NCI-H2196 (cell line): ENCODE results near the gene SUSD2.
"Not testable (repeated sequence)": the region's sequence is repeated elsewhere in the genome, so short reads cannot be mapped to it uniquely, and the experiment has no call there.

ENCODE experiments used
- DNase-seq: peaks from one replicate; lab custom pipeline; 2025; ENCODE audit not compliant: unreplicated experiment; lab: John Stamatoyannopoulos, UW

SUSD2 gene, protein sequence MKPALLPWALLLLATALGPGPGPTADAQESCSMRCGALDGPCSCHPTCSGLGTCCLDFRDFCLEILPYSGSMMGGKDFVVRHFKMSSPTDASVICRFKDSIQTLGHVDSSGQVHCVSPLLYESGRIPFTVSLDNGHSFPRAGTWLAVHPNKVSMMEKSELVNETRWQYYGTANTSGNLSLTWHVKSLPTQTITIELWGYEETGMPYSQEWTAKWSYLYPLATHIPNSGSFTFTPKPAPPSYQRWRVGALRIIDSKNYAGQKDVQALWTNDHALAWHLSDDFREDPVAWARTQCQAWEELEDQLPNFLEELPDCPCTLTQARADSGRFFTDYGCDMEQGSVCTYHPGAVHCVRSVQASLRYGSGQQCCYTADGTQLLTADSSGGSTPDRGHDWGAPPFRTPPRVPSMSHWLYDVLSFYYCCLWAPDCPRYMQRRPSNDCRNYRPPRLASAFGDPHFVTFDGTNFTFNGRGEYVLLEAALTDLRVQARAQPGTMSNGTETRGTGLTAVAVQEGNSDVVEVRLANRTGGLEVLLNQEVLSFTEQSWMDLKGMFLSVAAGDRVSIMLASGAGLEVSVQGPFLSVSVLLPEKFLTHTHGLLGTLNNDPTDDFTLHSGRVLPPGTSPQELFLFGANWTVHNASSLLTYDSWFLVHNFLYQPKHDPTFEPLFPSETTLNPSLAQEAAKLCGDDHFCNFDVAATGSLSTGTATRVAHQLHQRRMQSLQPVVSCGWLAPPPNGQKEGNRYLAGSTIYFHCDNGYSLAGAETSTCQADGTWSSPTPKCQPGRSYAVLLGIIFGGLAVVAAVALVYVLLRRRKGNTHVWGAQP

GRCh38 chr22:24181088-24181995 lies at the start of gene SUSD2:
SUSD2 (plus strand) TSS chr22:24181487; CDS start chr22:24181520, 33 bp downstream.
- DNase-seq: no peak

GRCh38 chr22:24133187-24133965 lies 47.9 kb upstream of the SUSD2 start:
- DNase-seq: no peak

- no peak for DNase-seq
Measured at GRCh38 chr22:24134090-24134846, 47.0 kb upstream of the SUSD2 start.

DNA sequence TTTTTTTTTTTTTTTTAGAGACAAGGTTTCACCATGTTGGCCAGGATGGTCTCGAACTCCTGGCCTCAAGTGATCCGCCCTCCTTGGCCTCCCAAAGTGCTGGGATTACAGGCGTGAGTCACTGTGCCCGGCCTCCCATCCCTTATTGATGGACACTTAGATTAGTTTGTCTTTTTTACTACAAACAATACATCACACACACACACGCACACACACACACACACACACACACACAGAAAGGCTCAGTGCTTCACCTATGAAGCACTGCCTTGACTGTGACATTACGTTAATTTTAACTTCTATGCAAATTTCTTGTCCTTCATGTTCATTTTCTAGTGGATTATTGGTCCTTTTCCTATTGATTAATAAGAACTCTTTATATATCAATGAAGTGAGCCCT lies 44.8 kb upstream of the SUSD2 start:
- DNase-seq: not testable (repeated sequence)

DNA sequence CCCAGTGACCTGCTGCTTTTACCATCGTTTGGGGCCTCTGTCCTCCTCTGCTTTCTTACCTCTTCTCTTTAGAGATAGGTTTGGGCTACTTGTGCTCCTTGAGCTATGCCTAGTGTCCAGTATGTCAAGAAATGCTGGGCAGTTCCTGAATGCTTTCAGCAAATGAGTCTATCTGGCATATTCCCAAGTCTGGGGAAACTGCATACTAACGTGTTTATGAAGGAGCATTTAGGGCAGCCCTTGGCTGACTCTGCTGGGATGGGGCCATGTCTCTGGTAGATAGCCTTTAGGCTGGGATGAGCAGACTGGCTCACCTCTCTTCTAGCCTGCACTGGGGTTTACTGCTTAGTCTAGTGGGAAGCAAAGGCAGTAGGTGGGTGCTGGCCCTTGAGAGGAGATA lies 43.7 kb upstream of the SUSD2 start:
- DNase-seq: no peak

- no peak for DNase-seq
Measured at GRCh38 chr22:24138649-24139420, 42.5 kb upstream of the SUSD2 start.

- DNase-seq: no peak
Measured at GRCh38 chr22:24140357-24140756, 40.9 kb upstream of the SUSD2 start.

DNA sequence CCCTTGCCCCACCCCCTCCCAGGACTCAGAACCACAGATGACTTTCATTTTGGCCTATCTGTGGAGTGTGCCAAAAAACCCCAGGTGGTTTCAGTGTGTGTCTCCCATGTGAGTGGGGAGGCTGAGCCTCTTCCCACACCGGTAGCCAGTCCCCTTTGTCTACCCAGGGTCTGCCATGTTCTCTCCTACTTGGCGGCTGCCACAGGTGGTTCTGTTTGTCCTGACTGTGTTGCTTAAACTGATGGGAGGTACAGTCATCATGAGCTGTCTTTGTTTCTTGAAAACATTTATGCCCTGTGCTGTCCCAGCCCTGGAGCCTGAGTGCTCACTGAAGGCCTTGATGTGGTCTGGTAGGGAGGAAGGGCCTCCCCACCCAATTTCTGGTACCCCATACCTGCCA lies 39.7 kb upstream of the SUSD2 start:
- no peak for DNase-seq

DNA sequence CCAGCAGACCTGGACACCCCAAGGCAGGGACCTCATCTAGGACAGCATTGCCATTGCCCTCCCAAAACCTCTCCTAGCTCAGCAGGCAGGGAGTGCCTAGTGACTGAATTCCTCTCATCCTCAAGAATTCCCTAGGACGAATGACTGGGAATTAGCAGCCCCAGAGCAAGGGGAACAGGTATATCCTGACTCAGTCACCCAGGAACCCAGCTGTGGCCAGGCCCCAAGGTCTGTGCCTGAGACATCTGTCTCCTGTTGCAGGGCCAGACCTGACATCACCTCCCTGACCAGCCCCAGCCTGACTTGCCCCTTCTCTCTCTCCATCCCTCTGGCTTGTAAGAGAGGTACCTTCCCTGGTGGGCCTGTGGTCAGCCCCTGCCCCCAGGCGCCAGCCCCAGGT lies 39.0 kb upstream of the SUSD2 start:
- no peak for DNase-seq

- DNase-seq: no peak
Measured at GRCh38 chr22:24142831-24143230, 38.5 kb upstream of the SUSD2 start.

- DNase-seq: no peak
Measured at GRCh38 chr22:24144056-24144777, 37.1 kb upstream of the SUSD2 start.

GRCh38 chr22:24144778-24145085 lies 36.6 kb upstream of the SUSD2 start:
- no peak for DNase-seq

DNA sequence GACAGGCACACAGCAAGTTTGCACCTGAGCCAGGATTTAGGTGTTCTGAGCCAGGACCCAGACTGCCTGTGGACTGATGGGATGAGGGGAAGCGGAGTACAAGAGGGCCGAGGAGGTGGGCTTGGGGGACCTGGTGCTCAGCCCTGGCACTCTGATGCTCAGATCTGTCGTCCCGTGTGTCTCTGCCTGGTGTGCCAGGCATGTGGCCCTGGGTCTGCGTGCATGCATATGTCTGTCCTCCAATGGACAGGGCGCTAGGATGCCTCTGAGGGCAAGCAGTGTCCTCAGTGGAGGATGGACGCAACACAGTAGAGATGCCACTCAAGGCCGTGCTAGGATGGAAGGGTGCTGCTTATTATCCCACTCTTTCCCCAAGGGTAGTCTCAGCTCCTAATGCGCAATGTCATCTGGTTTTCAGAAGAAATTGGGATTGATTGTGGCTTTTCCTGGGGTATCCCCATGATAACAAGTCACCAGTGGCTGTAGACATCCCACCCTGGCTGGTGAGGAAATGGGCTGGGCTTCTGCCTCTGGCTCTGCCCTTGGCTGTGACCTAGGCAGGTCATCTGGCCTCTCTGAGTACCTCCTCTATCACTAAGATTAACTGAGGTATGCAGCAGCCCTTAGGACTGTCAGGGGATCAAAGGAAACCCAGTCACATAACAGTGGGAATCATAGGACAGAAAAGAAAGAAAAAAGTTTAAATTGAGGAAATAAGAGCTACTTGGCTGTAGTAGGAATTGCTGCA lies 35.7 kb upstream of the SUSD2 start:
- DNase-seq: no peak

DNA sequence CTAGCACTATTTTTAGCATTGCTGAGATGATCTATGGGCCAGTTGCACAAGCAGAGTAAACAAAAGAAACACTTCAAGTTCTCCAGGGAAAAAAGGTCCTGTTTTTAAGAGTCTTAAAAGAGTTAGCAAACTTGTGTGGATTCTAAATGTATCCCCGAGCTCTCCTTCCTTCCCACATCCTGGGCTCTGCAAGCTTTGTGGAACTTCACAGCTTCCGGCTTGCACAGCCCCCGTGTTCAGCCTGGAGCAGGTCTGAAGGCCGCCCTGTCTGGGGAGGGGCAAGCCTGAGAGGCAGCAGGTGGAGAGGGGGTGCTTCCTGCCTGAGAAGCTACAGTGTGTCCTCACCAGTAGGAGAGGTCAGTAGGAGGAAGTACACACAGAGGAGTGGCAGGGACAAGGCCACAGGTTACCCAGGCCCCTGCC lies 35.1 kb upstream of the SUSD2 start:
- peak; percentile 38 for DNase-seq

- peak; percentile 13 for DNase-seq
Measured at GRCh38 chr22:24146791-24147353, 34.4 kb upstream of the SUSD2 start.

GRCh38 chr22:24147666-24148065 lies 33.6 kb upstream of the SUSD2 start:
- DNase-seq: no peak
